NCI-H1694 (cell line): ENCODE data around the gene STEAP3.
A peak's percentile ranks its signal among the peaks of the same experiment; 100 is the strongest.

Source experiments
- DNase-seq: peaks from one replicate; lab custom pipeline; 2025; lab: John Stamatoyannopoulos, UW

Gene STEAP3

GRCh38 chr2:119227346-119227745, 3.7 kb downstream of the STEAP3 start:
- no peak for DNase-seq

GRCh38 chr2:119228136-119228535, 4.5 kb downstream of the STEAP3 start:
- DNase-seq = no peak

- no peak for DNase-seq
These were observed 5.3 kb downstream of the STEAP3 start for GRCh38 chr2:119228964-119229363.

- DNase-seq = no peak
These were observed 6.1 kb downstream of the STEAP3 start for GRCh38 chr2:119229716-119230115.

GRCh38 chr2:119230219-119231185, 6.9 kb downstream of the STEAP3 start:
- no peak for DNase-seq

- DNase-seq = no peak
These were observed 8.5 kb downstream of the STEAP3 start for GRCh38 chr2:119231975-119232665.

GRCh38 chr2:119232666-119232993, 9.0 kb downstream of the STEAP3 start:
- no peak for DNase-seq

GRCh38 chr2:119233326-119234020, 9.8 kb downstream of the STEAP3 start:
- DNase-seq = no peak

- DNase-seq = peak; percentile 60
These were observed 10.7 kb downstream of the STEAP3 start for GRCh38 chr2:119234021-119235019.

GRCh38 chr2:119236796-119237195, 13.2 kb downstream of the STEAP3 start:
- no peak for DNase-seq

GRCh38 chr2:119240311-119241204, 16.9 kb downstream of the STEAP3 start:
- peak; percentile 65 for DNase-seq

- no peak for DNase-seq
These were observed 17.5 kb downstream of the STEAP3 start for GRCh38 chr2:119241205-119241532.

- no peak for DNase-seq
These were observed 18.9 kb downstream of the STEAP3 start for GRCh38 chr2:119242276-119243119.

- no peak for DNase-seq
These were observed 20.0 kb downstream of the STEAP3 start for GRCh38 chr2:119243621-119244020.

- DNase-seq = no peak
These were observed 21.6 kb downstream of the STEAP3 start for GRCh38 chr2:119245076-119245840.

GRCh38 chr2:119245841-119246230, 22.2 kb downstream of the STEAP3 start:
- no peak for DNase-seq

- no peak for DNase-seq
These were observed 23.5 kb downstream of the STEAP3 start for GRCh38 chr2:119246884-119247843.

GRCh38 chr2:119247844-119248271, 24.2 kb downstream of the STEAP3 start:
- DNase-seq = no peak
